AG20443 (cell line): ENCODE data around the gene AQP12A.
A peak's percentile ranks its signal among the peaks of the same experiment; 100 is the strongest.
"Not testable (repeated sequence)": the region's sequence is repeated elsewhere in the genome, so short reads cannot be mapped to it uniquely, and the experiment has no call there.

ENCODE experiments used
- DNase-seq: peaks from one replicate; pipeline ENCODE4 v3.0.0; 2012; ENCODE audit warnings: low spot score, mixed read lengths

The AQP12A gene

GRCh38 chr2:240659883-240660282 is 31.8 kb upstream of the AQP12A start:
- not testable (repeated sequence) for DNase-seq

DNA sequence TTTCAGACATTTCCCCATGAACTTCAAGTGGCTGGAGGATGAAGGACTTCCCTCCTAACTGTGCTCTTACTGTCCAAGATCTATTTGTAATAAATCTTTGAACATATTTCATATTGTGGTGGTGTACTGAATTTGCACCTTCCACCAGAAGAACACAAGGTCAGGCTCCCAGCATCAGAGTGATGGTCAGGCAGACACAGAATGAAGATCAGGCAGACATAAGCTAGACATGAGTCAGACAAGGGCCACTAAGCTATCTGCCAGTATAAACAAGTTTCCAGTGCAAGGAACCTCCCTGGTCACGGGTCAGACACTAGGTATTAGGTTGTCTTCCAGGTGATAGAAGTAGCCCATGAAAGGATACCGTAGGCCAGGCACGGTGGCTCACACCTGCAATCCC is 29.0 kb upstream of the AQP12A start:
- peak; percentile 7 for DNase-seq

DNA sequence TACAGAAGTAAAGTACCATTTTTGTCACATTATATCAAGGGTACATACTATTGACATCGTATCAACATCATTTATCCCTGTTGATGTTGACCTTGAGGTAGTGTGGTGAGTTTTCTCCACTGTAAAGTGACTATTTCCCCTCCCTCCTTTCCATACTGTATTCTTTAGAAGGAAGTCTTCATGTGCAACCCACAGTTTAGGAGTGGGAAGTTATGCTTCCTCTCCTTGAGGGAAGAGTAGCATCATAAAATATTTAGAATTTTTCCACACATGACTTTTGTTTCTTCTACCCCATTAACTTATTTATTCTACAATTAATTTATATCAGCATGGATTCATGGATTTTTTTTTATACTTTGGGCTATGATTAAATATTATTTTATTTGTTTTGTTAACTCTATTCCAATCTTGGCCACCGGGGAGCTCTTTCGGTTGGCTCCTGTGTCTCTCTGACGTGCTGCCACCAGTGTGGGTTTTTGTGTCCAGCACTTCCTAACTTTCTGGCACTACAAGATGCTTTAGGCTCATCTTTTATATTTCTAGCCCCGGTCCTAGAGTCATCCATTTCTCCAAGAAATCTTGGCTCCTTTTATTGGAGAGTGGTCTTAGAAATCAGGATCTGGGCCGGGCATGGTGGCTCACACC is 28.0 kb upstream of the AQP12A start:
- DNase-seq, result no peak

- no peak for DNase-seq
Measured at GRCh38 chr2:240664622-240665021, 27.0 kb upstream of the AQP12A start.

DNA sequence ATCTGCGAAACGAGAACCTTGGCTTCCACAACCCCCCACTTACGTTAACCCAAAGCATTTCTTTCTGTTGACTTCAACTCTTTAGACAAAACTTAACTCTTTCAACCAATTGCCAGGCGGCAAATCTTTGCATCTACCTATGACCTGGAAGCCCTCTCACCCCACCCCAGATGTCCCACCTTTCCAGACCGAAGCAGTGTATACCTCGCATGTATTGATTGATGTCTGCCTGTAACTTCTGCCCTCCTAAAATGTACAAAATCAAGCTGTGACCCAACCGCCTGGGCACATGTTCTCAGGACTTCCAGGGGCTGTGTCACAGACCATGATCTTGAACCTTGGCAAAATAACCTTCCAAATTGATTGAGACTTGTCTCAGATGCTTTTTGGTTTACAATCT is 21.3 kb upstream of the AQP12A start:
- no peak for DNase-seq

DNA sequence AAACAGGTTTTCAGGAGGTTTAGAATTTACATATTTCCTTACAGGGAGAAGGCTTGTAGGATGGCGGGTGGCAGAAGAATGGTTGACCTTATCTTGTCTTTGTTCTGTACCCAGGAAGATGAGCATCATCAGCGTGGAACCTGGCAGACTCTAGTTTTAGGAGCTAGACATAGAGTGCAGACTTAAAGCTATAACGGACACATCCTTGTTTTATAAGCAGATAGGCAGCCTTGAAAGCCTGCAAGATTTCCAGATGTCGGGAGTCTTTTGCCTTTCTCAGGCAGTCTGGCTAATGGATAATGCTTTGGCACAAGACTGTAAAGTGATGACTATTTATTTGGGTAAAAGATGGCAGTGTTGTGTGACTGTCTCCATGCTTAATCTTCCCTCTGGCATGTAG is 20.7 kb upstream of the AQP12A start:
- DNase-seq, result no peak

GRCh38 chr2:240672076-240672700 is 19.5 kb upstream of the AQP12A start:
- peak; percentile 3 for DNase-seq

GRCh38 chr2:240672701-240673190 is 18.9 kb upstream of the AQP12A start:
- peak; percentile 6 for DNase-seq

DNA sequence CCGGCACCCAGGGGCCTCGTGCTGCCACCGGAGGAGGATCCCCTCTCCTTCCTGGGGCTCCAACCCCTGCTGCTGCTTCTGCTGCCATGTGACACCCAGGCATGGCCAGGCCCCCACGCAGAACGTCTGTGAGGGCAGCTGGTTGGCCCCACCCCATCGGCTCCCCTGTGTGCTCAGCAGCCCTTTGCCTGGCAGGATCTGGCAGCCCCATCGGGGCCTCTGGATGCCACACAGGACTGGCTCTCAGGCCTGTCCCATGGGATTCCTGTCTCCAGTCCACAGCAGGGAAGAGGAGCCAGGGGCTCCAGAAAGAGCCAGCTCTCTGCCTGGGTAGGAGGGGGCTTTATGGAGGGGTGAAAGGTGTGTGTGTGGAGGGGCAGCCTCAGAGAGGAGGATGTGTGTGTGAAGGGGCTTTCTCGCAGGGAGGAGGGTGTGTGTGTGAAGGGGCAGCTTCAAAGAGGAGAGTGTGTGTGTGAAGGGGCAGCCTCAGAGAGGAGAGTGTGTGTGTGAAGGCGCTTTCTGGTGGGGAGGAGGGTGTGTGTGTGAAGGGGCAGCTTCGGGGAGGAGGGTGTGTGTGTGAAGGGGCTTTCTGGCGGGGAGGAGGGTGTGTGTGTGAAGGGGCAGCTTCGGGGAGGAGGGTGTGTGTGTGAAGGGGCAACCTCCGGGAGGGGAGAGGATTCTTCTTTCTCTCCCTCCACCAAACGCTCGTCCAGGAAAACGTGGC is 17.0 kb upstream of the AQP12A start:
- peak; percentile 3 for DNase-seq

DNA sequence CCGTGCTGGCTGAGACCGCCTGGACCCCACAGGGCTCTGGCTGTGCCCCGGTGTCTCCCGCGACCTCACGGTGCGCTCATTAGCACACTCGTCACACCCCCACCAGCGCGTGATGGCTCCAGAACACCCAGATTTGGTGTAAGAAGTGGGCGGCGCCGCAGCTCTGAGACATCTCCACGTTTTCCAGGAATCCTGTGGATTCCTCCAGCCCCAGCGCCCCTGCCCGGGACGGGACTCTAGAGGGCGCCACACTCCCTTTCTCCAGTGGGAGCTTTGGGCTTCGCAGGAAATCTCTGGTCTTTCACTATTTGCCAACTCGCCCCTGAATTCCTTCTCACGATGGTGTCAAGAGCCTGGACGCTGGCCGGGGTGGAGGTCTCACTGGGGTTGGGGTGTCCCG is 16.3 kb upstream of the AQP12A start:
- not testable (repeated sequence) for DNase-seq

DNA sequence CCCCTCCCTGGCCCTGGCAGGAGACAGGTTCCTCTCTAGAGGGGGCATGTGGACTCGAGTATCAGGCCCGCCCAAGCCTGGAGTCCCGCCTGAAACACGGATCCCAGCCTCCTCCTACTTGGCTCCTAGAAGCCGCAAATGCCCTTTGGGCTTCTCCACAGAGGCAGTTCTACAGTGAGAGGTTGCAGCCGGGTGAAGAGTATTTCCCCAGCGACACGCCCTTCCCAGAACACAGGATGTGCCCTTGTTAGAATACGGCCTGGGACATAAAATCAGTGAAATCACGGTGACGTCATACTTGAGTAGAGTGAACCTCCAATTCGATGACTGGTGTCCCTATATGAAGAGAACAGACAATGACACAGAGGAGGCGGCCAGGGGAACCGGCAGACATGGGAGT is 13.6 kb upstream of the AQP12A start:
- not testable (repeated sequence) for DNase-seq

DNA sequence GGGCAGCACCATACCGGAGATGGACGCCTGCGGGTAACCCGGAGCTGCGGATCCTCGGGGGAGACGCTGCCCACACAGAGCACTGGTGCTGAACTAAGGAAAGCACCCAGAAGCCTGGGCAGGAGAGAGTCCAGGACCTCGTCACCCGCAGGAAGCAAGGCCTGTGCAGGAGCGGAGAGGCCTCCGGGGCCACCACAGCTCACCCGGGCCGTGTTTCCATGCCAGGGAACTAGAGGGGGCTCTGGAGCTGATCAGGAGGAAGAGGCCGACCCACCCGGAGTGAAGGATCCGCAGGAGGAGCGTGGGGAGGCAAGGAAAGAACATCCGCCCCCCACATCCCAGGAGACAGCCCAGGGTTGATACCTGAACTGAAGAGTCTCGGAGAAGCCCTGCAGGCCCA is 12.8 kb upstream of the AQP12A start:
- not testable (repeated sequence) for DNase-seq

- DNase-seq, result not testable (repeated sequence)
Measured at GRCh38 chr2:240680185-240680584, 11.5 kb upstream of the AQP12A start.

DNA sequence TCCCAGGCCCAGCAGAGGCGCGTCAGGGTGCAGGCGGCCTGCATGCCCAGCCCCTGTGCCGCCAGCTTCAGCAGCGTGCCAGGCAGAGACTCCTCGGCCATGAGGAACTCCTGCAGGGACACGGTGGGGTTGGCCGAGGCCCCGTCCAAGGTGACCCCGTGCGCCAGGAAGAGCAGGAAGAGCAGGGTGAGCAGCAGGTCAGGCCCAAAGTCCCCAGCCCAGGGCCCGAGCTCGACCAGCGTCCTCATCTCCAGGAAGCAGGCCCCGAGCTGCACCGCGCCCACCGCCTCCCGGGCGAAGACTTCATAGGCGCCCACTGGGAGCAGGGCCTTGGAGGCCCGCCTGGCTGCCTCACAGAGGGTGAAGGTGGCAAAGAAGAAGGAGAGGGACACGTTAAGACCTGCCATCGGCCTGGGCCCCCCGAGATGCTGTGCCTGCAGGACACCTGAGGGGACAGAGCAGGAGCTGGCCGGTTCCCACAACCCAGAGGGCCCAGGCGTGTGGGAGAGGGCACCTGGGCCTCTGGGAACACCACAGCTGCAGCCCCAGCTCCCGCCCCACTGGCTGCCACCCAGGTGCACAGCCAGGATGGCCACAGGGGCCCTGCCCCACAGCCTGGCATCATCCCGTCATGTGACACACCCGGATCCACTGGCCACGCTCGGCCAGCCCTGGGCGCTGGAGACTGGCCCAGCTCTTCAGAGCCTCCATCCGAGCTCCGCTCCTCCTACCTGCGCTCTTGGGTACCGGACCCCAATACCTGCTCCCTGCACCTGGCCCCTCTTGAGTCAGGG is 9.0 kb upstream of the AQP12A start, which contains the start of gene AQP12B:
Gene AQP12B (minus strand): TSS at position 455 of the 794 bp plus-strand sequence. CDS start 48 bp downstream, at position 407.
- DNase-seq, result not testable (repeated sequence)

- not testable (repeated sequence) for DNase-seq
Measured at GRCh38 chr2:240683329-240683979, 8.2 kb upstream of the AQP12A start.

GRCh38 chr2:240683980-240684728 is 7.5 kb upstream of the AQP12A start:
- DNase-seq, result not testable (repeated sequence)

DNA sequence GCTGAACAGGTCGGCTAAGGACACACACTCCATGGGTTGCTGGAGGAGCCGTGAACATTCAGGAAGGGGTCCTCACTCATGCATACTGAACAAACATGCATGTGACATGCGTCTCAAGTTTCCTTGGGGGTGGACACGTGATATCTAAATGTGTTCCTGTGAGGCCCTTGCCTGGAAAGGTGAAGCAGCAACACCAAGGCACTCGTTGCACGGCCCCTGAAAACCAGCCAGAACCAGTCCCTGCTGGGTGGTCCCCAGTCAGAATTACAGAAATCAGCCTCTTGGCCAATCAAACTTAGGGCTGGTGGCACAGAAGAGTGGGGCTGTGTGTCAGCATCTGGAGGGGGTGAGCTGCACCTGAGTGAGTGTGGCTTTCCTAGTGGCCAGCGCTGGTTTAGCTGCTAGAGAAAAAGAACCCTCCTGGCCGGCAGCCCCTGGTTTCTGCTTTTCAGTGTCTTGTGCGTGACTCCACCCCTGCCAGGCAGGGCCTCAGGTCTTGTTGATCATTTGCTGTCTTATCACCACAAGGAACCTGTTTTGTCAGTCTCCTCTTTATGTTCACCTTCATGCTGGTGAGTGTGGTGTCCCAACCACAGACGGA is 5.8 kb upstream of the AQP12A start:
- DNase-seq, result no peak

DNA sequence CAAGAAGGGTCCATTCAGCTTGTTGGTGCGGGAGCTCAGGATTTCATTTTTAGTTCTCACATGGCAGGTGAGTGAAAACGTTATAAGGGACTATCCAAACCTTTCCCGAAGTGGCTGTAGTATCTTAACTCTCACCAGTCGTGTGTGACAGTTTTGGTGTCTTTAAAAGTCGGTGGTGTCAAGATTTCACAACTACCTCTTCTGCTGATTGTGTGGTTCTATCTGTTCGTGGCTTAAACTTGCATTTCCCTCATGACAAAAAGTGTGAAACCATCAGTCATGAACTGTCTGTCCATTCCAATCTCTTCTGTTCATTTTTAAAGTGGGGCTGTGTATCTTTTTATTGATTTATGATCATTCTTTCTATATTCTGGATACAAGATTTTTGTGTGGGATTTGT is 5.2 kb upstream of the AQP12A start:
- no peak for DNase-seq

GRCh38 chr2:240687045-240687740 is 4.5 kb upstream of the AQP12A start:
- DNase-seq, result no peak
